ENCODE measurements around the gene SOX6. TPM values are rescaled to one million over a fixed set of nuclear protein-coding genes. Genes with fewer than 3 reads are reported as not detected.

The SOX6 gene
- polyA plus RNA-seq, 1 of the 3 experiments (the other 2 are of a cell fraction), result 0.03 TPM

DNA sequence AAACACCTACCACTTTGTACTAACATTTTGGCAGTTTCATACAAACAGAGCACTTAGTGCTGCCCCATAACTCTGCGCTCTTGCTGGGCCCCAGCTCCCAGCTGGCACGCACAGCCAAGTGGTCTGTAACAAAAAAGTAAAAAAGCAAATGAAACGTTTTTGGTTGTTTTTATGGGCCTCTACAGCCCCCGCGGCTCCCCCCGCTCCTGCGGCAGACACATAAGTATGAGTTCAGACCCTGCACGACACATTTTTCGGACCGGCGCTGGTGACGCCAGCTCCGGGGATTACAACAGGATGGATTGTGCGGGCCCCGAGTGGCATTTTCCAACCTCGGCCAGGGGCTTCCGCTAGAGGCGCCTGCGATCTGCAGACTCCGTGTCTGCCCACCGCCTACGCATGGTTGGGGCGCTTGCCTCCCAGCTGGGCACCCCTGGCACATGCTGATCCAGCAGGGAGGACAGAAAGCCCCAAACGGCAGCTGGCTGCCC, 418.2 kb downstream of the SOX6 start:
- Histone ChIP-seq H3F3A (replicated peaks; ENCODE audit: insufficient read depth) (no peaks in the 10 kb centered on the region), H3K27ac (ENCODE audit: low read depth in 2 of 2, low read length in 1 of 2) (no peak overlapping the region), H3K4me3 (ENCODE audit: low read depth in 2 of 2, low read length in 1 of 2) (no peak overlapping the region), H3K4me2 (no peak overlapping the region), H3K9ac (no peak overlapping the region), H3K36me3 (replicated peaks in 1 of 2; ENCODE audit: control insufficient read depth in 1 of 2, insufficient read depth in 2 of 2, low read length in 1 of 2) (no peaks in the 10 kb centered on the region), H3K27me3 (ENCODE audit: insufficient read depth) (no peaks in the 10 kb centered on the region; the same call in 1 of the 2 replicates), H3K79me2 (ENCODE audit: insufficient read depth) (no peaks in the 10 kb centered on the region), H3K9me3 (no peaks in the 10 kb centered on the region), H4K20me1 (ENCODE audit: insufficient read depth) (no peaks in the 10 kb centered on the region), H3K9me2 (no peaks in the 10 kb centered on the region), H2AFZ (ENCODE audit: low read depth) (no peak overlapping the region), H3K4me1 (ENCODE audit: control insufficient read depth in 1 of 2, insufficient read depth in 2 of 2, low read depth in 1 of 2, low read length in 1 of 2) (no peaks in the 10 kb centered on the region)
- WGBS (ENCODE audit: low lambda C conversion rate), result 87% methylated on average over 14 of the region's 24 CpGs
- no peak for DNase-seq
- no peak for TF ChIP-seq FOXM1 (IDR thresholded peaks at IDR 0.05; ENCODE audit: low read depth)
- TF ChIP-seq GABPA (IDR thresholded peaks at IDR 0.05; ENCODE audit: low read depth), result no peak
- TF ChIP-seq, protein P1, sequence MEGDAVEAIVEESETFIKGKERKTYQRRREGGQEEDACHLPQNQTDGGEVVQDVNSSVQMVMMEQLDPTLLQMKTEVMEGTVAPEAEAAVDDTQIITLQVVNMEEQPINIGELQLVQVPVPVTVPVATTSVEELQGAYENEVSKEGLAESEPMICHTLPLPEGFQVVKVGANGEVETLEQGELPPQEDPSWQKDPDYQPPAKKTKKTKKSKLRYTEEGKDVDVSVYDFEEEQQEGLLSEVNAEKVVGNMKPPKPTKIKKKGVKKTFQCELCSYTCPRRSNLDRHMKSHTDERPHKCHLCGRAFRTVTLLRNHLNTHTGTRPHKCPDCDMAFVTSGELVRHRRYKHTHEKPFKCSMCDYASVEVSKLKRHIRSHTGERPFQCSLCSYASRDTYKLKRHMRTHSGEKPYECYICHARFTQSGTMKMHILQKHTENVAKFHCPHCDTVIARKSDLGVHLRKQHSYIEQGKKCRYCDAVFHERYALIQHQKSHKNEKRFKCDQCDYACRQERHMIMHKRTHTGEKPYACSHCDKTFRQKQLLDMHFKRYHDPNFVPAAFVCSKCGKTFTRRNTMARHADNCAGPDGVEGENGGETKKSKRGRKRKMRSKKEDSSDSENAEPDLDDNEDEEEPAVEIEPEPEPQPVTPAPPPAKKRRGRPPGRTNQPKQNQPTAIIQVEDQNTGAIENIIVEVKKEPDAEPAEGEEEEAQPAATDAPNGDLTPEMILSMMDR (IDR thresholded peaks at IDR 0.05), result no peak
- TF ChIP-seq NFIC (IDR thresholded peaks at IDR 0.05; ENCODE audit: borderline replicate concordance), result no peak
- TF ChIP-seq, protein P2, sequence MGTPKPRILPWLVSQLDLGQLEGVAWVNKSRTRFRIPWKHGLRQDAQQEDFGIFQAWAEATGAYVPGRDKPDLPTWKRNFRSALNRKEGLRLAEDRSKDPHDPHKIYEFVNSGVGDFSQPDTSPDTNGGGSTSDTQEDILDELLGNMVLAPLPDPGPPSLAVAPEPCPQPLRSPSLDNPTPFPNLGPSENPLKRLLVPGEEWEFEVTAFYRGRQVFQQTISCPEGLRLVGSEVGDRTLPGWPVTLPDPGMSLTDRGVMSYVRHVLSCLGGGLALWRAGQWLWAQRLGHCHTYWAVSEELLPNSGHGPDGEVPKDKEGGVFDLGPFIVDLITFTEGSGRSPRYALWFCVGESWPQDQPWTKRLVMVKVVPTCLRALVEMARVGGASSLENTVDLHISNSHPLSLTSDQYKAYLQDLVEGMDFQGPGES (IDR thresholded peaks at IDR 0.05; ENCODE audit: low read depth, low read length), result no peak
- no peak for TF ChIP-seq EP300 (IDR thresholded peaks at IDR 0.05; ENCODE audit: borderline replicate concordance in 1 of 2, low read depth in 1 of 2, low read length in 1 of 2)
- POLR2A ChIA-PET, result no interaction called here
- CTCF ChIA-PET, result interaction anchor here (0.6 kb wide), 1 partner anchor 1400 kb away, joined by 3 read pairs; no protein-coding TSS in a partner anchor

DNA sequence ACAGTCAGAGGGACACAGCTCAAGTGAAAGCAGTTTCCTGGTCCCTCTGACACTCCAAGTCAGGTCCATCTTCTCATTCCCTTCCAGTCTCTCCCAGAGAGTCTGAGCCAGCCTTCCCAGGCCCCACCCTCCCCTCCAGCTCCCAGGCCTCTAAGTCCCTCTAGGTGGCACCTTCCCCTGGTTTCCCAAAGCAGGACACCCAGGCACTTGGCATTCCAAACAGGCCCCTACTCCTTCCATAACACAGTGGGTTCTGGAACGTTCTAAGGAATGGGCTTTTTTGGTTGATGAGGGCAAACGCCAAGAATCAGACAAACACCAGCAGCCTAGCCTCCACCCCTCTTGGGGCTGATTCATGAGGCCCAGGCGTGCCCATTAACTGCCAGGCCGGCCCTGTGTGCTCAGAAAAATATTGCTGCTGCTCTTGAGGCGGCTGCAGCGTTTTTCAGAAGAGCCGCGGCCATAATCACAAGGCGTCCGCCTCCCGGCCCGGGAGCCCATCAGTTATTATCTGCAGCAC, 418.7 kb downstream of the SOX6 start:
- Histone ChIP-seq H3K4me1 (ENCODE audit: control insufficient read depth in 1 of 2, insufficient read depth in 2 of 2, low read depth in 1 of 2, low read length in 1 of 2) (no peaks in the 10 kb centered on the region), H3K27ac (ENCODE audit: low read depth in 2 of 2, low read length in 1 of 2) (no peak overlapping the region)
- TF ChIP-seq EP300 (IDR thresholded peaks at IDR 0.05; ENCODE audit: borderline replicate concordance in 1 of 2, low read depth in 1 of 2, low read length in 1 of 2) (no peak), FOSL2 (IDR thresholded peaks at IDR 0.05; ENCODE audit: borderline replicate concordance, low read depth) (no peak), ELF1 (IDR thresholded peaks at IDR 0.05) (no peak), FOXJ3 (CRISPR knock-in tag; IDR thresholded peaks at IDR 0.05) (no peak), TAF1 (IDR thresholded peaks at IDR 0.05; ENCODE audit: borderline replicate concordance, low read depth, low read length) (no peak), RXRA (IDR thresholded peaks at IDR 0.05; ENCODE audit: borderline replicate concordance, low read depth) (no peak), MEF2A (IDR thresholded peaks at IDR 0.05; ENCODE audit: borderline replicate concordance, low read depth) (no peak), NRF1 (IDR thresholded peaks at IDR 0.05; ENCODE audit: low read depth, low read length) (no peak), SIN3A (IDR thresholded peaks at IDR 0.05; ENCODE audit: borderline replicate concordance, low read depth, low read length) (no peak), RAD21 (IDR thresholded peaks at IDR 0.05; ENCODE audit: low read length) (no peak)
- TF ChIP-seq, protein P3, sequence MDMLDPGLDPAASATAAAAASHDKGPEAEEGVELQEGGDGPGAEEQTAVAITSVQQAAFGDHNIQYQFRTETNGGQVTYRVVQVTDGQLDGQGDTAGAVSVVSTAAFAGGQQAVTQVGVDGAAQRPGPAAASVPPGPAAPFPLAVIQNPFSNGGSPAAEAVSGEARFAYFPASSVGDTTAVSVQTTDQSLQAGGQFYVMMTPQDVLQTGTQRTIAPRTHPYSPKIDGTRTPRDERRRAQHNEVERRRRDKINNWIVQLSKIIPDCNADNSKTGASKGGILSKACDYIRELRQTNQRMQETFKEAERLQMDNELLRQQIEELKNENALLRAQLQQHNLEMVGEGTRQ (IDR thresholded peaks at IDR 0.05; ENCODE audit: borderline replicate concordance, low read depth, low read length), result no peak
- TF ChIP-seq, protein P4, sequence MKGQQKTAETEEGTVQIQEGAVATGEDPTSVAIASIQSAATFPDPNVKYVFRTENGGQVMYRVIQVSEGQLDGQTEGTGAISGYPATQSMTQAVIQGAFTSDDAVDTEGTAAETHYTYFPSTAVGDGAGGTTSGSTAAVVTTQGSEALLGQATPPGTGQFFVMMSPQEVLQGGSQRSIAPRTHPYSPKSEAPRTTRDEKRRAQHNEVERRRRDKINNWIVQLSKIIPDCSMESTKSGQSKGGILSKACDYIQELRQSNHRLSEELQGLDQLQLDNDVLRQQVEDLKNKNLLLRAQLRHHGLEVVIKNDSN (IDR thresholded peaks at IDR 0.05; ENCODE audit: borderline replicate concordance, low read depth), result no peak

More for the DNA sequence above, 418.7 kb downstream of the SOX6 start:
- ChIA-PET POLR2A (no interaction called here), CTCF (no interaction called here)
- no peaks in the 10 kb centered on the region; the same call in 1 of the 2 replicates for H3K27me3 ChIP-seq (ENCODE audit: insufficient read depth)
- H3K9me2 ChIP-seq, result no peaks in the 10 kb centered on the region
- no peaks in the 10 kb centered on the region for H3K36me3 ChIP-seq (replicated peaks in 1 of 2; ENCODE audit: control insufficient read depth in 1 of 2, insufficient read depth in 2 of 2, low read length in 1 of 2)
- H2AFZ ChIP-seq (ENCODE audit: low read depth), result no peak overlapping the region
- H3K4me2 ChIP-seq, result no peak overlapping the region
- H3K79me2 ChIP-seq (ENCODE audit: insufficient read depth), result no peaks in the 10 kb centered on the region
- H3F3A ChIP-seq (replicated peaks; ENCODE audit: insufficient read depth), result no peaks in the 10 kb centered on the region
- H3K9ac ChIP-seq, result no peak overlapping the region
- H3K4me3 ChIP-seq (ENCODE audit: low read depth in 2 of 2, low read length in 1 of 2), result no peak overlapping the region
- H3K9me3 ChIP-seq, result no peaks in the 10 kb centered on the region
- no peaks in the 10 kb centered on the region for H4K20me1 ChIP-seq (ENCODE audit: insufficient read depth)
- DNase-seq, result no peak
- 76% methylated on average over 12 of the region's 12 CpGs for WGBS (ENCODE audit: low lambda C conversion rate)

Measured in SK-N-SH (cell line).